ENCODE results near the gene PCDH9. TPM values are rescaled to one million over a fixed set of nuclear protein-coding genes. Genes with fewer than 3 reads are reported as not detected.

The PCDH9 gene
- total and polyA plus RNA-seq, 5 donors from 2014 or later = 0.08 to 0.77 (median 0.09) TPM

- Mint-ChIP-seq H3K27ac (no peak overlapping the region), H3K27me3 (no peaks in the 10 kb centered on the region), H3K9me3 (peaks cover 0 to 20% (median 4%) of the 10 kb centered on the region in 7 donors), H3K4me1 (no peaks in the 10 kb centered on the region), H3K4me3 (no peak overlapping the region), H3K36me3 (no peaks in the 10 kb centered on the region)
- Histone ChIP-seq H3K27ac (ENCODE audit: insufficient read depth, low read length, poor library complexity, severe bottlenecking) (no peak overlapping the region), H3K9me3 (ENCODE audit: control insufficient read depth in 2 of 2, low read length in 2 of 2) (peaks cover 7 to 8% of the 10 kb centered on the region in 2 experiments), H3K27me3 (ENCODE audit: control insufficient read depth, insufficient read depth, low read length) (no peaks in the 10 kb centered on the region), H3K4me3 (ENCODE audit: low read depth, low read length) (no peak overlapping the region), H3K36me3 (ENCODE audit: control insufficient read depth, insufficient read depth, low read length) (no peaks in the 10 kb centered on the region), H3K4me1 (ENCODE audit: control insufficient read depth, insufficient read depth, low read length, poor library complexity, severe bottlenecking) (no peaks in the 10 kb centered on the region)
- ATAC-seq (ENCODE audit: low read depth in 2 of 2) = no peak
- no peak for DNase-seq
Measured at GRCh38 chr13:66491251-66491650, 738.9 kb downstream of the PCDH9 start.

GRCh38 chr13:66489586-66489985 lies 740.5 kb downstream of the PCDH9 start:
- H3K4me1 ChIP-seq (ENCODE audit: control insufficient read depth, insufficient read depth, low read length, poor library complexity, severe bottlenecking) = no peaks in the 10 kb centered on the region
- H3K27ac Mint-ChIP-seq = no peak overlapping the region
- no peak for ATAC-seq (ENCODE audit: low read depth in 2 of 2)
- H3K36me3 ChIP-seq (ENCODE audit: control insufficient read depth, insufficient read depth, low read length) = no peaks in the 10 kb centered on the region
- no peaks in the 10 kb centered on the region for H3K27me3 Mint-ChIP-seq
- no peaks in the 10 kb centered on the region for H3K27me3 ChIP-seq (ENCODE audit: control insufficient read depth, insufficient read depth, low read length)
- H3K9me3 ChIP-seq (ENCODE audit: control insufficient read depth in 2 of 2, low read length in 2 of 2) = peaks cover 3 to 7% of the 10 kb centered on the region in 2 experiments
- H3K36me3 Mint-ChIP-seq = no peaks in the 10 kb centered on the region
- no peak overlapping the region for H3K4me3 ChIP-seq (ENCODE audit: low read depth, low read length)
- H3K27ac ChIP-seq (ENCODE audit: insufficient read depth, low read length, poor library complexity, severe bottlenecking) = no peak overlapping the region
- no peak overlapping the region for H3K4me3 Mint-ChIP-seq
- peaks cover 0 to 16% (median 4%) of the 10 kb centered on the region in 7 donors for H3K9me3 Mint-ChIP-seq
- no peaks in the 10 kb centered on the region for H3K4me1 Mint-ChIP-seq
- DNase-seq = no peak

GRCh38 chr13:66489172-66489571 lies 741.0 kb downstream of the PCDH9 start:
- H3K4me3 Mint-ChIP-seq = no peak overlapping the region
- no peaks in the 10 kb centered on the region for H3K4me1 Mint-ChIP-seq
- no peak overlapping the region for H3K27ac Mint-ChIP-seq
- H3K27me3 ChIP-seq (ENCODE audit: control insufficient read depth, insufficient read depth, low read length) = no peaks in the 10 kb centered on the region
- no peak overlapping the region for H3K4me3 ChIP-seq (ENCODE audit: low read depth, low read length)
- H3K27ac ChIP-seq (ENCODE audit: insufficient read depth, low read length, poor library complexity, severe bottlenecking) = no peak overlapping the region
- ATAC-seq (ENCODE audit: low read depth in 2 of 2) = no peak
- no peaks in the 10 kb centered on the region for H3K36me3 Mint-ChIP-seq
- no peak for DNase-seq
- no peaks in the 10 kb centered on the region for H3K27me3 Mint-ChIP-seq
- peaks cover 3 to 7% of the 10 kb centered on the region in 2 experiments for H3K9me3 ChIP-seq (ENCODE audit: control insufficient read depth in 2 of 2, low read length in 2 of 2)
- no peaks in the 10 kb centered on the region for H3K4me1 ChIP-seq (ENCODE audit: control insufficient read depth, insufficient read depth, low read length, poor library complexity, severe bottlenecking)
- peaks cover 0 to 13% (median 4%) of the 10 kb centered on the region in 7 donors for H3K9me3 Mint-ChIP-seq
- H3K36me3 ChIP-seq (ENCODE audit: control insufficient read depth, insufficient read depth, low read length) = no peaks in the 10 kb centered on the region

- Histone ChIP-seq H3K27me3 (ENCODE audit: control insufficient read depth, insufficient read depth, low read length) (no peaks in the 10 kb centered on the region), H3K4me3 (ENCODE audit: low read depth, low read length) (no peak overlapping the region), H3K36me3 (ENCODE audit: control insufficient read depth, insufficient read depth, low read length) (no peaks in the 10 kb centered on the region), H3K9me3 (ENCODE audit: control insufficient read depth in 2 of 2, low read length in 2 of 2) (peaks cover 0 to 5% of the 10 kb centered on the region in 2 experiments), H3K27ac (ENCODE audit: insufficient read depth, low read length, poor library complexity, severe bottlenecking) (no peak overlapping the region), H3K4me1 (ENCODE audit: control insufficient read depth, insufficient read depth, low read length, poor library complexity, severe bottlenecking) (no peaks in the 10 kb centered on the region)
- peaks cover 1 to 16% (median 7%) of the 10 kb centered on the region in 7 donors for H3K9me3 Mint-ChIP-seq
- no peak for ATAC-seq (ENCODE audit: low read depth in 2 of 2)
- no peaks in the 10 kb centered on the region for H3K4me1 Mint-ChIP-seq
- no peaks in the 10 kb centered on the region for H3K27me3 Mint-ChIP-seq
- H3K36me3 Mint-ChIP-seq = no peaks in the 10 kb centered on the region
- H3K27ac Mint-ChIP-seq = no peak overlapping the region
- H3K4me3 Mint-ChIP-seq = no peak overlapping the region
- no peak for DNase-seq
Measured at GRCh38 chr13:66483712-66484111, 746.4 kb downstream of the PCDH9 start.

GRCh38 chr13:66482836-66483235 lies 747.3 kb downstream of the PCDH9 start:
- H3K36me3 Mint-ChIP-seq = no peaks in the 10 kb centered on the region

GRCh38 chr13:66477816-66478215 lies 752.3 kb downstream of the PCDH9 start:
- Histone ChIP-seq H3K27me3 (ENCODE audit: control insufficient read depth, insufficient read depth, low read length) (no peaks in the 10 kb centered on the region), H3K4me1 (ENCODE audit: control insufficient read depth, insufficient read depth, low read length, poor library complexity, severe bottlenecking) (no peaks in the 10 kb centered on the region), H3K36me3 (ENCODE audit: control insufficient read depth, insufficient read depth, low read length) (no peaks in the 10 kb centered on the region), H3K4me3 (ENCODE audit: low read depth, low read length) (no peak overlapping the region), H3K9me3 (ENCODE audit: control insufficient read depth in 2 of 2, low read length in 2 of 2) (no peaks in the 10 kb centered on the region), H3K27ac (ENCODE audit: insufficient read depth, low read length, poor library complexity, severe bottlenecking) (no peak overlapping the region)
- DNase-seq (no peak), ATAC-seq (ENCODE audit: low read depth in 2 of 2) (no peak)
- H3K4me1 Mint-ChIP-seq = no peaks in the 10 kb centered on the region
- H3K9me3 Mint-ChIP-seq = peaks cover 0 to 32% (median 7%) of the 10 kb centered on the region in 7 donors
- no peaks in the 10 kb centered on the region for H3K27me3 Mint-ChIP-seq
- H3K36me3 Mint-ChIP-seq = no peaks in the 10 kb centered on the region
- H3K27ac Mint-ChIP-seq = no peak overlapping the region
- H3K4me3 Mint-ChIP-seq = no peak overlapping the region

More at GRCh38 chr13:66482836-66483235, 747.3 kb downstream of the PCDH9 start:
- H3K9me3 Mint-ChIP-seq = peaks cover under 1 to 15% (median 7%) of the 10 kb centered on the region in 7 donors
- no peak for DNase-seq
- Histone ChIP-seq H3K27me3 (ENCODE audit: control insufficient read depth, insufficient read depth, low read length) (no peaks in the 10 kb centered on the region), H3K27ac (ENCODE audit: insufficient read depth, low read length, poor library complexity, severe bottlenecking) (no peak overlapping the region), H3K9me3 (ENCODE audit: control insufficient read depth in 2 of 2, low read length in 2 of 2) (peaks cover 0 to 5% of the 10 kb centered on the region in 2 experiments), H3K4me1 (ENCODE audit: control insufficient read depth, insufficient read depth, low read length, poor library complexity, severe bottlenecking) (no peaks in the 10 kb centered on the region), H3K36me3 (ENCODE audit: control insufficient read depth, insufficient read depth, low read length) (no peaks in the 10 kb centered on the region), H3K4me3 (ENCODE audit: low read depth, low read length) (no peak overlapping the region)
- no peak for ATAC-seq (ENCODE audit: low read depth in 2 of 2)
- no peak overlapping the region for H3K27ac Mint-ChIP-seq
- H3K4me3 Mint-ChIP-seq = no peak overlapping the region
- H3K27me3 Mint-ChIP-seq = no peaks in the 10 kb centered on the region
- H3K4me1 Mint-ChIP-seq = no peaks in the 10 kb centered on the region

GRCh38 chr13:66475061-66475460 lies 755.1 kb downstream of the PCDH9 start:
- Mint-ChIP-seq H3K4me3 (no peak overlapping the region), H3K9me3 (peaks cover 0 to 30% (median 4%) of the 10 kb centered on the region in 7 donors), H3K27me3 (no peaks in the 10 kb centered on the region), H3K36me3 (no peaks in the 10 kb centered on the region), H3K27ac (no peak overlapping the region), H3K4me1 (no peaks in the 10 kb centered on the region)
- DNase-seq (no peak), ATAC-seq (ENCODE audit: low read depth in 2 of 2) (no peak)
- Histone ChIP-seq H3K27ac (ENCODE audit: insufficient read depth, low read length, poor library complexity, severe bottlenecking) (no peak overlapping the region), H3K27me3 (ENCODE audit: control insufficient read depth, insufficient read depth, low read length) (no peaks in the 10 kb centered on the region), H3K4me3 (ENCODE audit: low read depth, low read length) (no peak overlapping the region), H3K9me3 (ENCODE audit: control insufficient read depth in 2 of 2, low read length in 2 of 2) (no peaks in the 10 kb centered on the region), H3K4me1 (ENCODE audit: control insufficient read depth, insufficient read depth, low read length, poor library complexity, severe bottlenecking) (no peaks in the 10 kb centered on the region), H3K36me3 (ENCODE audit: control insufficient read depth, insufficient read depth, low read length) (no peaks in the 10 kb centered on the region)

GRCh38 chr13:66469745-66470144 lies 760.4 kb downstream of the PCDH9 start:
- no peaks in the 10 kb centered on the region for H3K27me3 ChIP-seq (ENCODE audit: control insufficient read depth, insufficient read depth, low read length)

More at GRCh38 chr13:66469745-66470144, 760.4 kb downstream of the PCDH9 start:
- Mint-ChIP-seq H3K4me1 (no peaks in the 10 kb centered on the region), H3K36me3 (no peaks in the 10 kb centered on the region), H3K27ac (no peak overlapping the region), H3K9me3 (peaks cover 0 to 24% (median 6%) of the 10 kb centered on the region in 7 donors), H3K27me3 (no peaks in the 10 kb centered on the region), H3K4me3 (no peak overlapping the region)
- no peak for DNase-seq
- no peak overlapping the region for H3K27ac ChIP-seq (ENCODE audit: insufficient read depth, low read length, poor library complexity, severe bottlenecking)
- no peak for ATAC-seq (ENCODE audit: low read depth in 2 of 2)
- H3K36me3 ChIP-seq (ENCODE audit: control insufficient read depth, insufficient read depth, low read length) = no peaks in the 10 kb centered on the region
- no peaks in the 10 kb centered on the region for H3K9me3 ChIP-seq (ENCODE audit: control insufficient read depth in 2 of 2, low read length in 2 of 2)
- no peak overlapping the region for H3K4me3 ChIP-seq (ENCODE audit: low read depth, low read length)
- H3K4me1 ChIP-seq (ENCODE audit: control insufficient read depth, insufficient read depth, low read length, poor library complexity, severe bottlenecking) = no peaks in the 10 kb centered on the region

All from CD4-positive, CD25-positive, alpha-beta regulatory T cell (primary cell).